Right lobe of liver (tissue), 6 donors: ENCODE data around the gene ALG14. TPM values are rescaled to one million over a fixed set of nuclear protein-coding genes. Genes with fewer than 3 reads are reported as not detected.
A peak's percentile ranks its signal among the peaks of the same experiment; 100 is the strongest.

Source experiments
- ATAC-seq, 4 donors: fragments of 200-7000 bp; cut with Tn5 transposase; one replicate each; pipeline ENCODE4 v1.9.1; 2020; ENCODE audit warnings: mild to moderate bottlenecking in 4 of 4, moderate library complexity in 4 of 4
- DNase-seq, 3 donors: peaks; one replicate each; pipeline ENCODE4 v3.0.0-alpha.2; 2020
- H3K27ac ChIP-seq, 3 donors: fragments of 200-600 bp; one replicate each; pipeline ENCODE4 v1.8.0; 2022
- H3K27me3 ChIP-seq, 2 donors: fragments of 200-600 bp; one replicate each; pipeline ENCODE4 v1.8.0; 2022
- H3K36me3 ChIP-seq, 4 donors: fragments of 200-600 bp; sonication (generic) in 1 of 4; one replicate each; pipeline versions ENCODE4 v1.5.1 to v1.8.0; 2017 to 2022; ENCODE audit warnings: control low read depth in 1 of 4
- H3K4me1 ChIP-seq, 4 donors: fragments of 200-600 bp; sonication (generic) in 1 of 4; one replicate each; pipeline versions ENCODE4 v1.5.1 to v1.8.0; 2017 to 2022; ENCODE audit warnings: control low read depth in 1 of 4
- H3K4me3 ChIP-seq, 3 donors: fragments of 200-600 bp; one replicate each; pipeline ENCODE4 v1.8.0; 2022
- H3K9me3 ChIP-seq, 4 donors: fragments of 200-600 bp; sonication (generic) in 1 of 4; one replicate each; pipeline versions ENCODE4 v1.5.1 to v1.8.0; 2017 to 2022; ENCODE audit warnings: control low read depth in 1 of 4
- CTCF ChIP-seq, 4 donors: fragments of 200-600 bp in 3 of 4; fragments of 450-650 bp in 1 of 4; IDR thresholded peaks; one replicate each; pipeline versions ENCODE4 v1.5.1 to v1.8.0; 2016 to 2022; ENCODE audit warnings: antibody characterized with exemption in 4 of 4, mild to moderate bottlenecking in 2 of 4
- POLR2A ChIP-seq: fragments of 450-650 bp; IDR thresholded peaks from one replicate; pipeline ENCODE4 v1.6.1; 2017; ENCODE audit warnings: antibody characterized with exemption, mild to moderate bottlenecking
- WGBS: methylation state at CpG from one replicate; pipeline ENCODE4 v1.1.6; 2018; ENCODE audit warnings: low coverage, low lambda C conversion rate; ENCODE audit not compliant: insufficient coverage; ENCODE audit errors: missing lambda C conversion rate; 5-methylcytosine and 5-hydroxymethylcytosine counted together
- intact Hi-C, 2 donors: fragments of 100-400 bp; cut with DNase I; formaldehyde crosslinking; loops; one replicate each; pipeline versions ENCODE4 v1.11.2 to v1.14.1; 2022
- total RNA-seq, 6 experiments: library from RNA; depleted of rRNA in 2 of 6; stranded (reverse); fragments of >200 nt in 2 of 6; fragmentation: NEBNext Ultra II Directional in 3 of 6; extraction: Animal tissue kit (Norgen Biotek cat#: 25700) in 3 of 6; gene quantifications; one replicate each; pipeline versions ENCODE4 v1.1.0 to v1.2.4, GENCODE V29; 2016 to 2023
- donor health status: DM: no; HTN: yes; CAD: no.
- donor health status: DM: no; HTN: no; CAD: no.
- donor health status: DM: no; HTN: no; CAD: no.
- donor health status: DM: no; HTN: yes; CAD: no.
- donor health status: DM: no; HTN: yes; CAD: no.

Gene ALG14
- total RNA-seq, 6 experiments from 2014 or later = 1.5 to 8.3 (median 5.0) TPM

GRCh38 chr1:94961582-94961981 lies 111.2 kb downstream of the ALG14 start:
- Histone ChIP-seq H3K27ac (peak overlapping the region; percentile 84 to 96 (median 92)), H3K36me3 (no peaks in the 10 kb centered on the region), H3K9me3 (no peaks in the 10 kb centered on the region), H3K4me1 (peaks cover 0 to 50% (median 9%) of the 10 kb centered on the region in 4 donors), H3K27me3 (no peaks in the 10 kb centered on the region), H3K4me3 (no peak overlapping the region)
- ATAC-seq (peak; percentile 57 to 68 (median 67)), DNase-seq (peak in 1 of 3 donors; percentile 54)
- intact Hi-C loops = no loop called here
- 37% methylated on average over 7 of the region's 7 CpGs for WGBS
- no peak for TF ChIP-seq CTCF (IDR thresholded peaks at IDR 0.05)
- TF ChIP-seq POLR2A = no peak

GRCh38 chr1:94958081-94958480 lies 114.7 kb downstream of the ALG14 start:
- H3K27me3 ChIP-seq = no peaks in the 10 kb centered on the region
- WGBS = 30% methylated on average over 1 of the region's 1 CpG
- no peaks in the 10 kb centered on the region for H3K36me3 ChIP-seq
- intact Hi-C loops = no loop called here
- no peaks in the 10 kb centered on the region for H3K9me3 ChIP-seq
- TF ChIP-seq POLR2A = no peak
- no peak for TF ChIP-seq CTCF (IDR thresholded peaks at IDR 0.05)
- H3K4me1 ChIP-seq = peaks cover 0 to 54% (median 12%) of the 10 kb centered on the region in 4 donors
- DNase-seq = no peak
- H3K27ac ChIP-seq = peak overlapping the region in 1 of 3 donors; percentile 44
- ATAC-seq = peak; percentile 1 to 65 (median 5)
- no peak overlapping the region for H3K4me3 ChIP-seq

GRCh38 chr1:94955767-94956632 lies 116.8 kb downstream of the ALG14 start:
- H3K9me3 ChIP-seq = no peaks in the 10 kb centered on the region
- intact Hi-C loops = no loop called here
- TF ChIP-seq POLR2A = no peak
- no peak for TF ChIP-seq CTCF (IDR thresholded peaks at IDR 0.05)
- H3K4me1 ChIP-seq = peaks cover 0 to 58% (median 15%) of the 10 kb centered on the region in 4 donors
- DNase-seq (peak in 1 of 3 donors; percentile 54), ATAC-seq (peak; percentile 39 to 62 (median 60))
- H3K4me3 ChIP-seq = no peak overlapping the region
- 41% methylated on average over 5 of the region's 6 CpGs for WGBS
- no peaks in the 10 kb centered on the region for H3K27me3 ChIP-seq
- no peaks in the 10 kb centered on the region for H3K36me3 ChIP-seq
- H3K27ac ChIP-seq = peak overlapping the region; percentile 31 to 44 (median 32)

- peak overlapping the region in 2 of 3 donors; percentile 31 to 44 for H3K27ac ChIP-seq
- intact Hi-C loops = no loop called here
- no peaks in the 10 kb centered on the region for H3K36me3 ChIP-seq
- H3K4me3 ChIP-seq = no peak overlapping the region
- DNase-seq (no peak), ATAC-seq (peak in 1 of 4 donors; percentile 14)
- H3K9me3 ChIP-seq = no peaks in the 10 kb centered on the region
- peaks cover 0 to 65% (median 21%) of the 10 kb centered on the region in 4 donors for H3K4me1 ChIP-seq
- TF ChIP-seq POLR2A = no peak
- no peak for TF ChIP-seq CTCF (IDR thresholded peaks at IDR 0.05)
- H3K27me3 ChIP-seq = no peaks in the 10 kb centered on the region
- WGBS = 79% methylated on average over 9 of the region's 9 CpGs
Observed at GRCh38 chr1:94954263-94955220, 118.2 kb downstream of the ALG14 start.
